ENCODE measurements around the gene MT1X. TPM values are rescaled to one million over a fixed set of nuclear protein-coding genes. Genes with fewer than 3 reads are reported as not detected.

MT1X gene
- total and polyA plus RNA-seq, 2 donors = 10.8 to 1,604 TPM

- no peaks in the 10 kb centered on the region for H3K36me3 ChIP-seq (ENCODE audit: insufficient read depth)
- H3K27ac ChIP-seq (ENCODE audit: low read depth) = no peak overlapping the region
- no peaks in the 10 kb centered on the region for H3K4me1 ChIP-seq (ENCODE audit: insufficient read depth)
- WGBS = 85% methylated on average over 1 of the region's 1 CpG
- DNase-seq (ENCODE audit: extremely low spot score) = no peak
- H3K4me3 ChIP-seq (ENCODE audit: low read depth, low read length) = no peak overlapping the region
Observed at GRCh38 chr16:56645311-56645710, 37.0 kb upstream of the MT1X start.

- Histone ChIP-seq H3K4me3 (ENCODE audit: low read depth, low read length) (no peak overlapping the region), H3K4me1 (ENCODE audit: insufficient read depth) (no peaks in the 10 kb centered on the region), H3K36me3 (ENCODE audit: insufficient read depth) (no peaks in the 10 kb centered on the region), H3K27ac (ENCODE audit: low read depth) (no peak overlapping the region)
- no peak for DNase-seq (ENCODE audit: extremely low spot score)
- WGBS = 2% methylated on average over 1 of the region's 1 CpG
Observed at GRCh38 chr16:56645838-56646237, 36.4 kb upstream of the MT1X start.

- Histone ChIP-seq H3K27ac (ENCODE audit: low read depth) (no peak overlapping the region), H3K4me1 (ENCODE audit: insufficient read depth) (no peaks in the 10 kb centered on the region), H3K36me3 (ENCODE audit: insufficient read depth) (no peaks in the 10 kb centered on the region), H3K4me3 (ENCODE audit: low read depth, low read length) (no peak overlapping the region)
- 30% methylated on average over 33 of the region's 33 CpGs for WGBS
- no peak for DNase-seq (ENCODE audit: extremely low spot score)
Observed at GRCh38 chr16:56647641-56648431, 34.4 kb upstream of the MT1X start.

- Histone ChIP-seq H3K36me3 (ENCODE audit: insufficient read depth) (no peaks in the 10 kb centered on the region), H3K27ac (ENCODE audit: low read depth) (no peak overlapping the region), H3K4me1 (ENCODE audit: insufficient read depth) (no peaks in the 10 kb centered on the region), H3K4me3 (ENCODE audit: low read depth, low read length) (no peak overlapping the region)
- WGBS = 98% methylated on average over 2 of the region's 2 CpGs
- DNase-seq (ENCODE audit: extremely low spot score) = no peak
Observed at GRCh38 chr16:56649271-56649670, 33.0 kb upstream of the MT1X start.

- WGBS = 78% methylated on average over 3 of the region's 3 CpGs
- no peak for DNase-seq (ENCODE audit: extremely low spot score)
- H3K4me1 ChIP-seq (ENCODE audit: insufficient read depth) = no peaks in the 10 kb centered on the region
- no peak overlapping the region for H3K4me3 ChIP-seq (ENCODE audit: low read depth, low read length)
- H3K36me3 ChIP-seq (ENCODE audit: insufficient read depth) = no peaks in the 10 kb centered on the region
- no peak overlapping the region for H3K27ac ChIP-seq (ENCODE audit: low read depth)
Observed at GRCh38 chr16:56649820-56650219, 32.5 kb upstream of the MT1X start.

- Histone ChIP-seq H3K4me3 (ENCODE audit: low read depth, low read length) (no peak within 1 kb of the TSS), H3K4me1 (ENCODE audit: insufficient read depth) (no peaks in the 10 kb centered on the region), H3K36me3 (ENCODE audit: insufficient read depth) (no peaks in the 10 kb centered on the region), H3K27ac (ENCODE audit: low read depth) (no peak within 1 kb of the TSS)
- DNase-seq (ENCODE audit: extremely low spot score) = no peak
- WGBS = 64% methylated on average over 7 of the region's 7 CpGs
Observed at GRCh38 chr16:56651586-56651985, 30.7 kb upstream of the MT1X start, which contains the start of gene MT1B. TSS of gene MT1B (plus strand) at chr16:56651886. CDS start at chr16:56651954, 68 bp downstream.

GRCh38 chr16:56652600-56652999, 29.7 kb upstream of the MT1X start:
- DNase-seq (ENCODE audit: extremely low spot score) = no peak
- Histone ChIP-seq H3K4me1 (ENCODE audit: insufficient read depth) (no peaks in the 10 kb centered on the region), H3K27ac (ENCODE audit: low read depth) (no peak overlapping the region), H3K4me3 (ENCODE audit: low read depth, low read length) (no peak overlapping the region), H3K36me3 (ENCODE audit: insufficient read depth) (no peaks in the 10 kb centered on the region)
- 43% methylated on average over 1 of the region's 1 CpG for WGBS

- H3K4me1 ChIP-seq (ENCODE audit: insufficient read depth) = no peaks in the 10 kb centered on the region
- no peak for DNase-seq (ENCODE audit: extremely low spot score)
- H3K36me3 ChIP-seq (ENCODE audit: insufficient read depth) = no peaks in the 10 kb centered on the region
- H3K4me3 ChIP-seq (ENCODE audit: low read depth, low read length) = no peak overlapping the region
- no peak overlapping the region for H3K27ac ChIP-seq (ENCODE audit: low read depth)
- WGBS = 84% methylated on average over 7 of the region's 7 CpGs
Observed at GRCh38 chr16:56653218-56653617, 29.1 kb upstream of the MT1X start.

- H3K4me1 ChIP-seq (ENCODE audit: insufficient read depth) = no peaks in the 10 kb centered on the region
- WGBS = 2% methylated on average over 46 of the region's 46 CpGs
- H3K27ac ChIP-seq (ENCODE audit: low read depth) = no peak within 1 kb of the TSS
- DNase-seq (ENCODE audit: extremely low spot score) = no peak
- peak within 1 kb of the TSS; percentile 50 for H3K4me3 ChIP-seq (ENCODE audit: low read depth, low read length)
- no peaks in the 10 kb centered on the region for H3K36me3 ChIP-seq (ENCODE audit: insufficient read depth)
Observed at GRCh38 chr16:56657555-56658326, 24.5 kb upstream of the MT1X start, which contains the start of gene MT1F. TSS of gene MT1F (plus strand) at chr16:56657959. CDS start at chr16:56658059, 100 bp downstream.

GRCh38 chr16:56658327-56658875, 23.9 kb upstream of the MT1X start:
- no peaks in the 10 kb centered on the region for H3K36me3 ChIP-seq (ENCODE audit: insufficient read depth)
- H3K27ac ChIP-seq (ENCODE audit: low read depth) = no peak overlapping the region
- peak overlapping the region; percentile 50 for H3K4me3 ChIP-seq (ENCODE audit: low read depth, low read length)
- no peak for DNase-seq (ENCODE audit: extremely low spot score)
- 27% methylated on average over 10 of the region's 10 CpGs for WGBS
- no peaks in the 10 kb centered on the region for H3K4me1 ChIP-seq (ENCODE audit: insufficient read depth)

GRCh38 chr16:56662357-56663354, 19.6 kb upstream of the MT1X start:
- WGBS = 11% methylated on average over 48 of the region's 48 CpGs
- no peak for DNase-seq (ENCODE audit: extremely low spot score)
- H3K4me3 ChIP-seq (ENCODE audit: low read depth, low read length) = no peak overlapping the region

GRCh38 chr16:56664506-56664905, 17.8 kb upstream of the MT1X start:
- DNase-seq (ENCODE audit: extremely low spot score) = no peak
- H3K4me3 ChIP-seq (ENCODE audit: low read depth, low read length) = no peak overlapping the region
- no peak overlapping the region for H3K27ac ChIP-seq (ENCODE audit: low read depth)
- H3K4me1 ChIP-seq (ENCODE audit: insufficient read depth) = no peaks in the 10 kb centered on the region
- H3K36me3 ChIP-seq (ENCODE audit: insufficient read depth) = no peaks in the 10 kb centered on the region
- 85% methylated on average over 1 of the region's 1 CpG for whole genome bisulfite sequencing

More at GRCh38 chr16:56662357-56663354, 19.6 kb upstream of the MT1X start:
- Histone ChIP-seq H3K36me3 (ENCODE audit: insufficient read depth) (no peaks in the 10 kb centered on the region), H3K4me1 (ENCODE audit: insufficient read depth) (no peaks in the 10 kb centered on the region), H3K27ac (ENCODE audit: low read depth) (no peak overlapping the region)
